Anterior cingulate cortex (tissue), 58 donors: ENCODE data around the gene HNRNPH1.

Experiments used
- DNase-seq, 58 donors: peaks; one replicate each; lab custom pipeline; 2025; lab: John Stamatoyannopoulos, UW

HNRNPH1 gene

GRCh38 chr5:179623906-179624741, 653 bp upstream of the HNRNPH1 start:
- peak in 14 of 58 donors; percentile 32 to 61 (median 57) for DNase-seq

GRCh38 chr5:179621551-179622214, 1.8 kb downstream of the HNRNPH1 start:
- DNase-seq = no peak

GRCh38 chr5:179620703-179621350, 2.6 kb downstream of the HNRNPH1 start:
- no peak for DNase-seq

GRCh38 chr5:179620293-179620692, 3.2 kb downstream of the HNRNPH1 start:
- DNase-seq = no peak

GRCh38 chr5:179619776-179620175, 3.7 kb downstream of the HNRNPH1 start:
- DNase-seq = no peak

GRCh38 chr5:179618923-179619554, 4.4 kb downstream of the HNRNPH1 start:
- DNase-seq = no peak

GRCh38 chr5:179617930-179618329, 5.5 kb downstream of the HNRNPH1 start:
- no peak for DNase-seq

GRCh38 chr5:179616002-179616594, 7.4 kb downstream of the HNRNPH1 start:
- DNase-seq = no peak

GRCh38 chr5:179615203-179615602, 8.3 kb downstream of the HNRNPH1 start:
- no peak for DNase-seq

- no peak for DNase-seq
These were observed 8.7 kb downstream of the HNRNPH1 start for GRCh38 chr5:179614745-179615144.

GRCh38 chr5:179613460-179614071, 9.9 kb downstream of the HNRNPH1 start:
- no peak for DNase-seq

- no peak for DNase-seq
These were observed 10.7 kb downstream of the HNRNPH1 start for GRCh38 chr5:179612577-179613459.

GRCh38 chr5:179610903-179611265, 12.6 kb downstream of the HNRNPH1 start:
- no peak for DNase-seq

GRCh38 chr5:179610109-179610902, 13.2 kb downstream of the HNRNPH1 start:
- no peak for DNase-seq

- no peak for DNase-seq
These were observed 13.7 kb downstream of the HNRNPH1 start for GRCh38 chr5:179609834-179610108.

- peak in 25 of 58 donors; percentile 17 to 79 (median 44) for DNase-seq
These were observed 15.3 kb downstream of the HNRNPH1 start for GRCh38 chr5:179608131-179608581.

GRCh38 chr5:179607160-179607931, 16.1 kb downstream of the HNRNPH1 start:
- peak in 50 of 58 donors; percentile 13 to 76 (median 53) for DNase-seq

- DNase-seq = no peak
These were observed 16.6 kb downstream of the HNRNPH1 start for GRCh38 chr5:179606910-179607159.
